Testis (tissue), 3 donors: ENCODE measurements around the gene CNKSR1. TPM values are rescaled to one million over a fixed set of nuclear protein-coding genes. Genes with fewer than 3 reads are reported as not detected.

Experiments used
- DNase-seq: peaks from one replicate; pipeline ENCODE4 v3.0.0-alpha.2; 2019
- H3K27ac ChIP-seq, 2 donors: fragments of 200-600 bp; sonication (generic); one replicate each; pipeline ENCODE4 v1.5.1; 2019
- H3K27me3 ChIP-seq: fragments of 200-600 bp; sonication (generic); one replicate; pipeline ENCODE4 v1.5.1; 2019
- H3K36me3 ChIP-seq: fragments of 200-600 bp; sonication (generic); one replicate; pipeline ENCODE4 v1.5.1; 2017; ENCODE audit warnings: low read depth; ENCODE audit errors: missing control alignments
- H3K4me1 ChIP-seq: fragments of 200-600 bp; sonication (generic); one replicate; pipeline ENCODE4 v1.5.1; 2019
- H3K4me3 ChIP-seq, 2 donors: fragments of 200-600 bp; sonication (generic); one replicate each; pipeline ENCODE4 v1.5.1; 2017 to 2019
- H3K9me3 ChIP-seq: fragments of 200-600 bp; sonication (generic); one replicate; pipeline ENCODE4 v1.5.1; 2017
- POLR2A ChIP-seq: fragments of 450-650 bp; IDR thresholded peaks from one replicate; pipeline ENCODE4 v1.6.1; 2017; ENCODE audit warnings: antibody characterized with exemption, mild to moderate bottlenecking, moderate library complexity
- WGBS, 2 donors: methylation state at CpG; one replicate each; pipeline ENCODE4 v1.1.5; 2018; 5-methylcytosine and 5-hydroxymethylcytosine counted together
- intact Hi-C: fragments of 100-400 bp; cut with DNase I; formaldehyde crosslinking; loops from one replicate; pipeline ENCODE4 v1.15.1; 2023; ENCODE audit warnings: low total_unique reads
- polyA plus RNA-seq: library from polyadenylated mRNA; stranded (reverse); fragments of 350-450 nt; fragmentation: Illumina TruSeq; extraction: RNeasy Lipid Tissue Mini Kit (QIAGEN cat#74804); gene quantifications from one replicate; pipeline ENCODE4 v1.2.3, GENCODE V29; 2014; ENCODE audit warnings: low read depth, low replicate concordance; ENCODE audit not compliant: insufficient read depth
- total RNA-seq, 2 donors: library from RNA; depleted of rRNA; stranded (reverse); fragments of >200 nt; gene quantifications; one replicate each; pipeline ENCODE4 v1.2.3, GENCODE V29; 2016
- TF ChIP-seq, protein P1 (sequence below), 3 experiments: fragments of 450-650 bp in 2 of 3; fragments of 200-600 bp in 1 of 3; sonication (generic) in 1 of 3; IDR thresholded peaks; one replicate each; pipeline ENCODE4 v1.5.1; 2016 to 2019; ENCODE audit warnings: antibody characterized with exemption in 3 of 3, mild to moderate bottlenecking in 2 of 3, moderate library complexity in 1 of 3

The CNKSR1 gene
- total and polyA plus RNA-seq, 3 donors from 2014 or later: 2.7 to 9.6 (median 7.6) TPM

DNA sequence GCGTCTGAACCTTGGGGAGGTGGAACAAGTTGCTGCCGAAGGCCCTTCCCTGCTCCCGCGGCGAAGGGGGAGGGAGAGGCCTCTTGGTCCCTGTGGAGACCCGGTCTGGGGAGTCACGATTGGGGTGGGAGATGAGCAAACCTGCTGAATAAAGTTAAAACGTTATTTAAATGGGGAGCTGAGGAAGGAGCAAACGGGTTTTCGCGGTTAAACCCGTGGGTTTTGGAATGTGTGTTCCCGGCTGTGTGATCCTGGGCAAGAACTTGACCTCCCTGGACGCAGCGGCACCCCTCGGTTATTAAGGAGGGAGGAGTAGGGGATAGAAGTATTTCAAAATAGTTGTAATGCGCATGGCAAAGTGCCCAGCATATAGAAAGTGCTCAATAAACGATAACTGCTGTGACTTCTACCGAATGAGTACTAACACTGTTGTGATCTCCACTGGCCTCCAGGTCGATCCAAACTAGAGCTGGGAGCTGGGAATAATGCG, 15.0 kb upstream of the CNKSR1 start:
- Histone ChIP-seq H3K4me1 (peaks cover 7% of the 10 kb centered on the region), H3K27ac (no peak overlapping the region), H3K36me3 (no peaks in the 10 kb centered on the region), H3K4me3 (peak overlapping the region; percentile 47 to 59), H3K9me3 (no peaks in the 10 kb centered on the region), H3K27me3 (no peaks in the 10 kb centered on the region)
- TF ChIP-seq, protein P1, sequence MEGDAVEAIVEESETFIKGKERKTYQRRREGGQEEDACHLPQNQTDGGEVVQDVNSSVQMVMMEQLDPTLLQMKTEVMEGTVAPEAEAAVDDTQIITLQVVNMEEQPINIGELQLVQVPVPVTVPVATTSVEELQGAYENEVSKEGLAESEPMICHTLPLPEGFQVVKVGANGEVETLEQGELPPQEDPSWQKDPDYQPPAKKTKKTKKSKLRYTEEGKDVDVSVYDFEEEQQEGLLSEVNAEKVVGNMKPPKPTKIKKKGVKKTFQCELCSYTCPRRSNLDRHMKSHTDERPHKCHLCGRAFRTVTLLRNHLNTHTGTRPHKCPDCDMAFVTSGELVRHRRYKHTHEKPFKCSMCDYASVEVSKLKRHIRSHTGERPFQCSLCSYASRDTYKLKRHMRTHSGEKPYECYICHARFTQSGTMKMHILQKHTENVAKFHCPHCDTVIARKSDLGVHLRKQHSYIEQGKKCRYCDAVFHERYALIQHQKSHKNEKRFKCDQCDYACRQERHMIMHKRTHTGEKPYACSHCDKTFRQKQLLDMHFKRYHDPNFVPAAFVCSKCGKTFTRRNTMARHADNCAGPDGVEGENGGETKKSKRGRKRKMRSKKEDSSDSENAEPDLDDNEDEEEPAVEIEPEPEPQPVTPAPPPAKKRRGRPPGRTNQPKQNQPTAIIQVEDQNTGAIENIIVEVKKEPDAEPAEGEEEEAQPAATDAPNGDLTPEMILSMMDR (IDR thresholded peaks at IDR 0.05): no peak
- no peak for TF ChIP-seq POLR2A
- DNase-seq: no peak
- intact Hi-C loops: loop anchor here (10.0 kb wide), 1 partner anchor 47 kb away; the partner anchor contains the start of gene PDIK1L
- 19 to 31% methylated on average over 18 to 20 of the region's 21 CpGs for WGBS, 2 donors

DNA sequence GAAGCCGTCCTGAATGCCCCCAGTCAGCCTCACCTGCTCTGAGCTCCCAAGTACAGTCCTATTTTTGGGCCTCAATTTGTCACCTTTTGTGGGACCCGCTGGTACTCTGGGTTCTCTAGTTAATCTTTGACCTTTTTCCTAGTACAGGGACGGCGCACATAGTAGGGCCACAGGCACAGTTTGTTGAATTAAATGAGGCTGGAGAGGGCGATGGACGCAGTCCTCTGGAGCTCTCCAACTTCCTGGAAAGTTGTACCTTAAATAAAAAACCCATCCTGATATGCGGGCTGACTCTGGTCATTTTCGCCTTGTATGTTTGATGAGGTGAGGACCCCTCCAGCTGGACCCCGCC, 13.6 kb upstream of the CNKSR1 start:
- H3K4me1 ChIP-seq: peaks cover 7% of the 10 kb centered on the region
- intact Hi-C loops: loop anchor here (10.0 kb wide), 1 partner anchor 49 kb away; the partner anchor contains the start of gene PDIK1L
- TF ChIP-seq, protein P1 (IDR thresholded peaks at IDR 0.05): no peak
- TF ChIP-seq POLR2A: no peak
- H3K27ac ChIP-seq: no peak overlapping the region
- H3K4me3 ChIP-seq: peak overlapping the region; percentile 44 to 46
- DNase-seq: no peak
- no peaks in the 10 kb centered on the region for H3K9me3 ChIP-seq
- no peaks in the 10 kb centered on the region for H3K27me3 ChIP-seq
- no peaks in the 10 kb centered on the region for H3K36me3 ChIP-seq
- 37 to 53% methylated on average over 8 to 9 of the region's 9 CpGs for WGBS, 2 donors

DNA sequence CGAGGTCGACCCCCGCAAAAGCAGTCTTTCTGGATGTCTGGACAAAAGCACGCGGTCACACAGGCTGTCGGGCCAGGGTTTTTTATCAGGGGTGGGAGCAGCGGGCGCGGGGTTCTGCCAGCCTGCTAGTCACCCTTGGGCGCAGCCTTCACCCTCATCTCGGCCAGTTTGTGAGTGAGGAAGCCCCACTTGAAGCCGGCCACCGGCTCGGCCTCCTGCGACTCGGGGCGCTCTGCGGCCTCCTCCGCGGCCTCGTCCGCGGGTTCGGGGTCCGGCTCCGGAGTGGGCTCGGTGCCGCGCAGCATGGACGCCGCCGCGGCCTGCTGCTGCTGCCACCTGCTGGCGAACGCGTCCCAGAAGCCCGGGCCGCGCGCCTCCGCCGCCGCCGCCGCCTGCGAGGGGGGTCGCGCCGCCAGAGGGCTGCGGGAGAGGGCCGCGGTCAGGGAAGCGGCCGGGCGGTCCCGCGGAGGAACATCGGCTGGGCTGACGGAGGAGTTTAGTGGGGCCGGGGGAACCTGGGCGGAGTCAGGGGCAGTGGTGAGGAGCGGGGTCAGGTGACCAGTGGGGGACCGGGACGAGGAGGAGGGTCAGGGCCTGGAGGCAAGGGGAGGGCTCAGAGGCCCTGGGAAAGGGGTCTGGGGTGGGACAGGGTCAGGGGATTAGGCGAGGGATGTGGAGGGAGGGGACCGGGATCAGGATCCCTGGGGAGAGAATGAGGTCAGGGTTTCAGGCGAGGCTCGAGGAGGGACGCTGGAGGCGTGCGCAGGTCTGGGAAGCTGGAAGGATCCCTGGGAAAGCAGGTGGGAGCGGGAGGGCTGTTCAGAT, 13.0 kb upstream of the CNKSR1 start:
- peak; percentile 34 for DNase-seq
- peak overlapping the region; percentile 44 to 46 for H3K4me3 ChIP-seq
- 11 to 15% methylated on average over 41 to 52 of the region's 72 CpGs for WGBS, 2 donors

GRCh38 chr1:26164861-26165842, 12.1 kb upstream of the CNKSR1 start:
- 57 to 68% methylated on average over 15 to 19 of the region's 19 CpGs for WGBS, 2 donors

More for the DNA sequence above, 13.0 kb upstream of the CNKSR1 start:
- intact Hi-C loops: loop anchor here (10.0 kb wide), 1 partner anchor 49 kb away; the partner anchor contains the start of gene PDIK1L
- Histone ChIP-seq H3K27me3 (no peaks in the 10 kb centered on the region), H3K36me3 (no peaks in the 10 kb centered on the region), H3K9me3 (no peaks in the 10 kb centered on the region), H3K27ac (peak overlapping the region; percentile 30 to 34), H3K4me1 (peaks cover 7% of the 10 kb centered on the region)
- TF ChIP-seq, protein P1 (IDR thresholded peaks at IDR 0.05): peak; percentile 60 to 62 (median 60)
- TF ChIP-seq POLR2A: no peak

More at GRCh38 chr1:26164861-26165842, 12.1 kb upstream of the CNKSR1 start:
- H3K4me3 ChIP-seq: no peak overlapping the region
- no peaks in the 10 kb centered on the region for H3K36me3 ChIP-seq
- peak overlapping the region in 1 of 2 donors; percentile 30 for H3K27ac ChIP-seq
- intact Hi-C loops: loop anchor here (10.0 kb wide), 1 partner anchor 50 kb away; the partner anchor contains the start of gene PDIK1L
- DNase-seq: no peak
- no peaks in the 10 kb centered on the region for H3K27me3 ChIP-seq
- peaks cover 9% of the 10 kb centered on the region for H3K4me1 ChIP-seq
- H3K9me3 ChIP-seq: no peaks in the 10 kb centered on the region
- TF ChIP-seq, protein P1 (IDR thresholded peaks at IDR 0.05): no peak
- TF ChIP-seq POLR2A: no peak
